Subcutaneous adipose tissue (tissue), 4 donors: Measurements from ENCODE around the gene CACNA1A. TPM values are rescaled to one million over a fixed set of nuclear protein-coding genes. Genes with fewer than 3 reads are reported as not detected.

Experiments
- total RNA-seq, 4 donors: library from RNA; depleted of rRNA; stranded (reverse); fragments of >200 nt; gene quantifications; one replicate each; pipeline ENCODE4 v1.1.0, GENCODE V29; 2016
- TF ChIP-seq, protein P1 (sequence below): fragments of 450-650 bp; IDR thresholded peaks from one replicate; pipeline ENCODE4 v1.5.1; 2016; ENCODE audit warnings: low read depth, mild to moderate bottlenecking, control low read depth, antibody characterized with exemption, moderate library complexity

CACNA1A gene
- total RNA-seq, 4 donors from 2014 or later: 0.44 to 3.9 (median 1.2) TPM

DNA sequence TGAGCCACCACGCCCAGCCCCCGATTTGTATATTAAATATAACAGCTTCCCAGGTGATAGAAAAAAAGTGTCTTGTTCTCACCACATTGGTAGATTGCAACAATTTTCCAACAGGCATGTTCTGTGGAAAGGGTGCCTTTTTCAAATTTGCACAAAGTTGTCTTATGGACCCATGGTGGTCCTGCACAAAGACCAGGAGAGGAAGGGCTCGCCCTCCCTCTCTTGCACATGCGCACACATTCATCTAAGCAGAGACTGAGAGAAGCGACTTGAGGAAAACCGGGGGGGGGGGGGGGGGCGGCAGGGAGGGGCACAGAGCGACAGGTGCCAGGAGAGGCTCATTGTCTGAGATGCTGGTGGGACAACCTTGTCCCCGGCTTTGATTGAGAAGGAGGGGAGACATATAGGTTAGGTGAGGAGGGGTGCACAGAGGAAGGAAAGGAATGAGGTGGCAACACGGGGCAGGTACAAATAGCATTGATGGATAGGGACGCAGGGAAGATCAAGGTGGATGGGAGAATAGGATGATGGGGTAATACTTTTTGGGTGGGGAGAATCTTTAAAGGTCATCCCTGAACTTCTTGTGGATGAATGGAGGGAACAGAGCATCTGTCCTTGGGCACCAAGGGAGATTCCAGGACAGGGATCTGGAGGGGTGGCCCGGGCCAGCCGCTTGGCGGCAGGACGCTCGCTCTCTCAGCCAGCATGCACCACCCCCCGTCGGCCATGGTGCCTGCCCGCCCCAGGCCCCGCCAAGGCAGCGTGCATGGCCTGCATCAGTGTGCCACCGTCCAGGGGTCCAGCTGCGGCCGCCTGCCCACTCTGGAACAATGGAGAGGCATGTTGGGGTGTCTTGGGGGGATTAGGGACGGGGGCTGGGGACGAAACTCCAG is 280.1 kb downstream of the CACNA1A start:
- TF ChIP-seq, protein P1, sequence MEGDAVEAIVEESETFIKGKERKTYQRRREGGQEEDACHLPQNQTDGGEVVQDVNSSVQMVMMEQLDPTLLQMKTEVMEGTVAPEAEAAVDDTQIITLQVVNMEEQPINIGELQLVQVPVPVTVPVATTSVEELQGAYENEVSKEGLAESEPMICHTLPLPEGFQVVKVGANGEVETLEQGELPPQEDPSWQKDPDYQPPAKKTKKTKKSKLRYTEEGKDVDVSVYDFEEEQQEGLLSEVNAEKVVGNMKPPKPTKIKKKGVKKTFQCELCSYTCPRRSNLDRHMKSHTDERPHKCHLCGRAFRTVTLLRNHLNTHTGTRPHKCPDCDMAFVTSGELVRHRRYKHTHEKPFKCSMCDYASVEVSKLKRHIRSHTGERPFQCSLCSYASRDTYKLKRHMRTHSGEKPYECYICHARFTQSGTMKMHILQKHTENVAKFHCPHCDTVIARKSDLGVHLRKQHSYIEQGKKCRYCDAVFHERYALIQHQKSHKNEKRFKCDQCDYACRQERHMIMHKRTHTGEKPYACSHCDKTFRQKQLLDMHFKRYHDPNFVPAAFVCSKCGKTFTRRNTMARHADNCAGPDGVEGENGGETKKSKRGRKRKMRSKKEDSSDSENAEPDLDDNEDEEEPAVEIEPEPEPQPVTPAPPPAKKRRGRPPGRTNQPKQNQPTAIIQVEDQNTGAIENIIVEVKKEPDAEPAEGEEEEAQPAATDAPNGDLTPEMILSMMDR: no peak

GRCh38 chr19:13225085-13225484 is 281.2 kb downstream of the CACNA1A start:
- TF ChIP-seq, protein P1: no peak

GRCh38 chr19:13220847-13221246 is 285.4 kb downstream of the CACNA1A start:
- TF ChIP-seq, protein P1: no peak

GRCh38 chr19:13215572-13216380 is 290.5 kb downstream of the CACNA1A start:
- TF ChIP-seq, protein P1: no peak

- TF ChIP-seq, protein P1: no peak
Observed at GRCh38 chr19:13214036-13214730, 292.1 kb downstream of the CACNA1A start.

DNA sequence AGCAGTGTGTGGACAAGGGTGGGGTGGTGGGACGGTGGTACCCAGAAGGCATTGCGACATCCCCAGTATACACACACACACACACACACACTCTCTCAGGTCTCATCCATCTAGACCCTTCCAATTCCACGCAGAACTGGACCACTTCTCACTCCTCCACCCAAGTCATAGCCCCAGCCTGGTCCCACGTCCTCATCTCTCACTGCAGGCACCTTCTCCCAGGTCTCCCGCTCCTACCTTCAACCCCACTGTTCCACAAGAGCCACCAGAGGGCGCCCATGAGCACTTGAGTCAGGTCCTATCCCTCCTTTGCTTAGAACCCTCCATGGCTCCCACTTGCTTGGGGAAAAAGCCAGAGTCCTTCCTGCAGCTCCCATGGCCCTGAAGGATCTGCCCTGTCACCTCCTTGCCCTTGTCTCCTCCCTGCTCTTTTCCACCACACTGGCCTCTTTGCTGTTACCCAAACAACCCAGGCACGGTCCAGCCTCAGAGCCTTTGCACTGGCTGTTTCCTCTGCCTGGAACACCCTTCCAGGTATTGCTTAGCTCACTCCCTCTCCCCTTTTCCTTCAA is 293.4 kb downstream of the CACNA1A start:
- TF ChIP-seq, protein P1: no peak
